ENCODE data around the gene TSPAN11.

The TSPAN11 gene

DNA sequence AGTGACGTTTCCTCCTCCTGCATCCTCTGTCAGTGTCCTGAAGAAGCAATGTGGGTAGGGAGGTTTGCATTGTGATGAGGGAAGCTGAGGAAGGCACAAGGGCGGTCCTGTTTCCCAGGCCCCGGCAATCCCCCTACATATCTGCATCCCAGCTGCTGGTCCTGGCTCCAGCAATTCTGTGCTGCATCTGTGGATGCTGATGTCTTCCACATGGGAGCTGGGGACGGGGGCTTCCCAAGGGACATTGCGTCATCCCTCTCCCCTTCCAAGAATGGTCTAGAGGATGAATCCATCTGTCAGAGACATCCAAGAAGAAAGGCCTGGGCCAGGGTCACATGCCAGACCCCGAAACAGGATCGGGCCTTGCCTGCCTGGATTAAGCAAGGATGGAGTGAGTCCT, 52.1 kb downstream of the TSPAN11 start:
- no peak for DNase-seq (ENCODE audit: low read depth)
- TF ChIP-seq, protein P1, sequence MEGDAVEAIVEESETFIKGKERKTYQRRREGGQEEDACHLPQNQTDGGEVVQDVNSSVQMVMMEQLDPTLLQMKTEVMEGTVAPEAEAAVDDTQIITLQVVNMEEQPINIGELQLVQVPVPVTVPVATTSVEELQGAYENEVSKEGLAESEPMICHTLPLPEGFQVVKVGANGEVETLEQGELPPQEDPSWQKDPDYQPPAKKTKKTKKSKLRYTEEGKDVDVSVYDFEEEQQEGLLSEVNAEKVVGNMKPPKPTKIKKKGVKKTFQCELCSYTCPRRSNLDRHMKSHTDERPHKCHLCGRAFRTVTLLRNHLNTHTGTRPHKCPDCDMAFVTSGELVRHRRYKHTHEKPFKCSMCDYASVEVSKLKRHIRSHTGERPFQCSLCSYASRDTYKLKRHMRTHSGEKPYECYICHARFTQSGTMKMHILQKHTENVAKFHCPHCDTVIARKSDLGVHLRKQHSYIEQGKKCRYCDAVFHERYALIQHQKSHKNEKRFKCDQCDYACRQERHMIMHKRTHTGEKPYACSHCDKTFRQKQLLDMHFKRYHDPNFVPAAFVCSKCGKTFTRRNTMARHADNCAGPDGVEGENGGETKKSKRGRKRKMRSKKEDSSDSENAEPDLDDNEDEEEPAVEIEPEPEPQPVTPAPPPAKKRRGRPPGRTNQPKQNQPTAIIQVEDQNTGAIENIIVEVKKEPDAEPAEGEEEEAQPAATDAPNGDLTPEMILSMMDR (IDR thresholded peaks at IDR 0.05; ENCODE audit: control insufficient read depth, insufficient read depth, low read depth, low read length, missing control alignments), result no peak

DNA sequence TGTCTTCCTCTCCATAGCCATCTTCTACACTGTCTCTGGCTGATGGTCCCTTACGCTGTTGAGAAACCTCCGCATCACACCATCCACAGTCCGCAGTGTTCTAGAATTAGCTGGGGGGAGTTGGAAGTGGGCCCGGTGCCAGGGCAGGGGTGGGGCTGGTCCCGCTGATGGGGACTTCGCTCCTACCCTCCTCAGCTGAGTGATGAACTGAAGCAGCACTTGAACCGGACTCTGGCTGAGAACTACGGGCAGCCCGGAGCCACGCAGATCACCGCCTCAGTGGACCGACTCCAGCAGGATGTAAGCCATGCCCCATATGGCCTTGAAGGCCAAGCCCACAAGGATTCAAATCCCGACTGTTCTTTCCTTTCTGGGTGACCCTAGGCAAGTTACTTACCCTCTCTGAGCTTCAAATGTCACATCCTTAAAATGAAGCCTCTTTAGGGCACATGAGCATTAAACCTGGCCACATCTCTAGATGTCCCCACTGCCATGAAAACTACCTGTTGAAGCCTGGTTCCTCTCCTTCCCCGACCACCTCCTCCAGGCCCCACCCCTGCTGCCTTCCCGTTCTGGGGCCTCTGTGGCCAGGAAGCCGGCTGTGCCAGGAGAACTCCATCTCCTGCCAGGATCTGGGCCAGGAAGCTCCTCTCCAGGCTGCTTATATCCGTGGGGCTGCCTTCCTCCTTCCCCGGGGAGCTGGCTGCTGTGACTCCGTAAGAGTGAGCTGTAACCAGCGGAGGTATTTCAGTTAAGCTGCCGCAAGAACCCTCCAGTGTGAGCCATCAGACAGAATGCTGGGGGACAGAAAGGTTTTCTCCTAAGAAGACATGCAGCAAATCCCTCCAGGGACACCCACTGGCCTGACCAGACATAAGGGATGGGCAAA, 53.1 kb downstream of the TSPAN11 start:
- DNase-seq (ENCODE audit: low read depth), result no peak
- H3K4me3 ChIP-seq (ENCODE audit: control insufficient read depth, low read depth, low read length), result no peak overlapping the region
- TF ChIP-seq, protein P1 (IDR thresholded peaks at IDR 0.05; ENCODE audit: control insufficient read depth, insufficient read depth, low read depth, low read length, missing control alignments), result no peak

More for the DNA sequence above, 52.1 kb downstream of the TSPAN11 start:
- no peak overlapping the region for H3K4me3 ChIP-seq (ENCODE audit: control insufficient read depth, low read depth, low read length)

DNA sequence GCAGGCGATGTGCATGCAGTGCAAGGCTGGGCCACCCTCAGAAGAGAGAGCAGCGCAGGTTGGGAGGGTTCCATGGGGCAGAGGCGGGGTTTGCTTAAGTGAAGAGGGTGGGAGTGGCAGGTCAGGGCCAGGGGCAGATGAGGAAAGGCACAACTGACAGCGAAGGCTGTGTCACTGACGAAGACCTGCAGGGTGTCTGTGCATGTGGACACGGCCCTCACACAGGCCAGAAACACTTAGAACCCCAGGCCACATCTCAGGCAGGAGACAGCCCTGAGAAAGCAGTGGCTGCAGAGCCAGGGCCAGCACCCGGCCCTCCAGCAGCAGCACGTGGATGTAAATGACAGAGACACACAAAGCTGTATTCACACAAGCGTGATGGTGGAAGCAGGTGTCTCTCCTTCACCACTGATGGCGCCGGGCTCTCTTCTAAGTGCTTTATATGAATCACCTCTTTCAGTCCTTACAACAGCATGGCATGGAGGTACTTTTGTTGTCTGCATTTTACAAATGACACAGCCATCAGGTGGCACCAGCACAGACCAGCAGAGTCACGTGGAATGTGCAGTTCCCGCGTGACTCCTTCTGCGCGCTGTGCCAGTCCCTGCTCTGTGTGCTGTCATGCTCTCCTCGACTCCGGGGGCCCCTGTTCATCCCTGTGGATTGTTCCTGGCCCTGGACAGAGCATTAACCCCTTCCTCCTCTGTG, 54.6 kb downstream of the TSPAN11 start:
- DNase-seq (ENCODE audit: low read depth), result no peak
- no peak overlapping the region for H3K4me3 ChIP-seq (ENCODE audit: control insufficient read depth, low read depth, low read length)
- TF ChIP-seq, protein P1 (IDR thresholded peaks at IDR 0.05; ENCODE audit: control insufficient read depth, insufficient read depth, low read depth, low read length, missing control alignments), result no peak

DNA sequence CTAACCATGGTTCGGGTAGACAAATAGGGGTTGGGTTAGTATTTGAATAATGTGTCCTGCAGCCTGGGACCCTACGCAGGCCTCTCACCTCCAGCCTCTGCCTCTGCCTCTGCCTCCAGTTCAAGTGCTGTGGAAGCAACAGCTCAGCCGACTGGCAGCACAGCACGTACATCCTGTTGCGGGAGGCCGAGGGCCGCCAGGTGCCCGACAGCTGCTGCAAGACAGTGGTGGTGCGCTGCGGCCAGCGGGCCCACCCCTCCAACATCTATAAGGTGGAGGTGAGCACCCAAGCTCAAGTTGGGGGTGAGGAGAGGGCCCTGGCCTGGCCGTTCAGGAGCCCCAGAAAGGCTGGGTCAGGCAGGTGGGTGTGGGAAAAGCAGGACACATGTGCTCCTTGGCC, 55.9 kb downstream of the TSPAN11 start:
- no peak for DNase-seq (ENCODE audit: low read depth)
- no peak overlapping the region for H3K4me3 ChIP-seq (ENCODE audit: control insufficient read depth, low read depth, low read length)
- TF ChIP-seq, protein P1 (IDR thresholded peaks at IDR 0.05; ENCODE audit: control insufficient read depth, insufficient read depth, low read depth, low read length, missing control alignments), result no peak

DNA sequence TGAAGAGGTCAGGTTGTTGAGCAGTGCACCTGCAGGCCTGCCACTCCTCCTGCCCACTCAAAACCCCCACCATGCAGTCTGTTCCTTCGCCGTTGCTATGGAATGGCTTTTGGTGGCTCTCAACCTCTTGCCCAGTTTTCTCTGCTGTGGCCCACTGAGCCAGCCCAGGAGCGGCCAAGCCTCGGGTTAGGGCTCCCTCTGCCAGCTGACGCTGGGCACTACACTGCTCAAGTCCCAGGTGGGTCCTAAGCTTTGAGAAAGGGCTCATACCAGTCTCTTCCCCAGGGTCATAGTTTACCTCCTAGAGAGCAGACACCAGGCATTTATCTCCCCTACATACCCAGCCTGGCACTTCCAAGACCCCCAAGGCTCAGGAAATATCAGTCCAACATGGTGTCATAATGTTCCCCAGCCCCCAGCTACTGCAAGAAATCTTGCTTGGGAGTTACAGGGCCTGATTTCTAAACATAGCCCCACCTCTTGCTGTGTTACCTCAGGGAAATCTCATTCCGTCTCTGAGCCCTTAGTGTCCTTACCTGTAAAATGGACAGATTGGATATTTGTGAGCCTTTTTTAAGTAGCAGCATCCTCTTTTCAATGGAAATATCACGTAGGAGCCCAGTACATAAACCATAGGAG, 59.4 kb downstream of the TSPAN11 start:
- no peak overlapping the region for H3K4me3 ChIP-seq (ENCODE audit: control insufficient read depth, low read depth, low read length)
- TF ChIP-seq, protein P1 (IDR thresholded peaks at IDR 0.05; ENCODE audit: control insufficient read depth, insufficient read depth, low read depth, low read length, missing control alignments), result peak; percentile 95
- DNase-seq (ENCODE audit: low read depth), result no peak

DNA sequence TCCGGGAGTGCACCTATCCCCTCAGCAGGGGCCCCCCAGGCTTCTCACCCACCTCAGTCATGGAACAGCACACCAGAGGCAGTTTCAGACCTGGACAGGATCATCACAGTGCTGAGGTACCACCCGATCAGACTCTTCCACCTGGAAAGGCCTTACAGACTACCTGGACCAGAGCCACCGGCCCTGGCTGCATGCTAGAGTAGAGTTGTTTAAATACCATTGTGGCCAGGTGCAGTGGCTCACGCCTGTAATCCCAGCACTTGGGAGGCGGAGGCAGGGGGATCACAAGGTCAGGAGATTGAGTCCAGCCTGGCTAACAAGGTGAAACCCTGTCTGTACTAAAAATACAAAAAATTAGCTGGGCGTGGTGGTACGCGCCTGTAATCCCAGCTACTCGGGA, 61.5 kb downstream of the TSPAN11 start:
- H3K4me3 ChIP-seq (ENCODE audit: control insufficient read depth, low read depth, low read length), result no peak overlapping the region
- TF ChIP-seq, protein P1 (IDR thresholded peaks at IDR 0.05; ENCODE audit: control insufficient read depth, insufficient read depth, low read depth, low read length, missing control alignments), result no peak
- DNase-seq (ENCODE audit: low read depth), result no peak

All from AG09309 (cell line).